ENCODE data around the gene FOXO6. TPM values are rescaled to one million over a fixed set of nuclear protein-coding genes. Genes with fewer than 3 reads are reported as not detected.
A peak's percentile ranks its signal among the peaks of the same experiment; 100 is the strongest.

Gene FOXO6
- total RNA-seq, 1 donor from 2014 or later, result 0.11 TPM

- Mint-ChIP-seq H3K27me3 (ENCODE audit: low read depth) (peaks cover 44% of the 10 kb centered on the region), H3K4me1 (ENCODE audit: low read depth) (peaks cover 3% of the 10 kb centered on the region), H3K9me3 (no peaks in the 10 kb centered on the region), H3K4me3 (ENCODE audit: low read depth) (peak overlapping the region; percentile 62), H3K27ac (no peak overlapping the region), H3K36me3 (ENCODE audit: low read depth) (no peaks in the 10 kb centered on the region)
- DNase-seq (ENCODE audit: low spot score), result no peak
- intact Hi-C loops (cut with micrococcal nuclease), result no loop called here
Measured at GRCh38 chr1:41360074-41360785, 1.0 kb upstream of the FOXO6 start.

- Mint-ChIP-seq H3K9me3 (no peaks in the 10 kb centered on the region), H3K36me3 (ENCODE audit: low read depth) (no peaks in the 10 kb centered on the region), H3K4me3 (ENCODE audit: low read depth) (peak overlapping the region; percentile 32), H3K27ac (no peak overlapping the region), H3K27me3 (ENCODE audit: low read depth) (peaks cover 50% of the 10 kb centered on the region), H3K4me1 (ENCODE audit: low read depth) (peaks cover 3% of the 10 kb centered on the region)
- no peak for DNase-seq (ENCODE audit: low spot score)
- intact Hi-C loops (cut with micrococcal nuclease), result no loop called here
Measured at GRCh38 chr1:41361495-41362356, 492 bp downstream of the FOXO6 start.

- H3K27ac Mint-ChIP-seq, result no peak overlapping the region
- no peaks in the 10 kb centered on the region for H3K36me3 Mint-ChIP-seq (ENCODE audit: low read depth)
- H3K4me3 Mint-ChIP-seq (ENCODE audit: low read depth), result peak overlapping the region; percentile 41
- intact Hi-C loops (cut with micrococcal nuclease), result no loop called here
- peaks cover 3% of the 10 kb centered on the region for H3K4me1 Mint-ChIP-seq (ENCODE audit: low read depth)
- H3K9me3 Mint-ChIP-seq, result no peaks in the 10 kb centered on the region
- H3K27me3 Mint-ChIP-seq (ENCODE audit: low read depth), result peaks cover 52% of the 10 kb centered on the region
- DNase-seq (ENCODE audit: low spot score), result no peak
Measured at GRCh38 chr1:41362357-41362721, 1.1 kb downstream of the FOXO6 start.

GRCh38 chr1:41362749-41363590, 1.7 kb downstream of the FOXO6 start:
- no peaks in the 10 kb centered on the region for H3K9me3 Mint-ChIP-seq
- H3K4me1 Mint-ChIP-seq (ENCODE audit: low read depth), result peaks cover 3% of the 10 kb centered on the region
- no peaks in the 10 kb centered on the region for H3K36me3 Mint-ChIP-seq (ENCODE audit: low read depth)
- intact Hi-C loops (cut with micrococcal nuclease), result no loop called here
- DNase-seq (ENCODE audit: low spot score), result no peak
- no peak overlapping the region for H3K27ac Mint-ChIP-seq
- peaks cover 57% of the 10 kb centered on the region for H3K27me3 Mint-ChIP-seq (ENCODE audit: low read depth)
- peak overlapping the region; percentile 41 for H3K4me3 Mint-ChIP-seq (ENCODE audit: low read depth)

- no peaks in the 10 kb centered on the region for H3K36me3 Mint-ChIP-seq (ENCODE audit: low read depth)
- intact Hi-C loops (cut with micrococcal nuclease), result no loop called here
- no peak overlapping the region for H3K27ac Mint-ChIP-seq
- no peaks in the 10 kb centered on the region for H3K9me3 Mint-ChIP-seq
- H3K4me3 Mint-ChIP-seq (ENCODE audit: low read depth), result no peak overlapping the region
- peaks cover 3% of the 10 kb centered on the region for H3K4me1 Mint-ChIP-seq (ENCODE audit: low read depth)
- H3K27me3 Mint-ChIP-seq (ENCODE audit: low read depth), result peaks cover 51% of the 10 kb centered on the region
- no peak for DNase-seq (ENCODE audit: low spot score)
Measured at GRCh38 chr1:41363591-41364320, 2.5 kb downstream of the FOXO6 start.

- intact Hi-C loops (cut with micrococcal nuclease), result no loop called here
- Mint-ChIP-seq H3K9me3 (no peaks in the 10 kb centered on the region), H3K27me3 (ENCODE audit: low read depth) (peaks cover 55% of the 10 kb centered on the region), H3K4me3 (ENCODE audit: low read depth) (no peak overlapping the region), H3K36me3 (ENCODE audit: low read depth) (no peaks in the 10 kb centered on the region), H3K4me1 (ENCODE audit: low read depth) (peaks cover 3% of the 10 kb centered on the region), H3K27ac (no peak overlapping the region)
- no peak for DNase-seq (ENCODE audit: low spot score)
Measured at GRCh38 chr1:41364442-41365319, 3.4 kb downstream of the FOXO6 start.

GRCh38 chr1:41365320-41365633, 4.0 kb downstream of the FOXO6 start:
- Mint-ChIP-seq H3K27ac (no peak overlapping the region), H3K27me3 (ENCODE audit: low read depth) (peaks cover 56% of the 10 kb centered on the region), H3K9me3 (no peaks in the 10 kb centered on the region), H3K4me3 (ENCODE audit: low read depth) (no peak overlapping the region), H3K36me3 (ENCODE audit: low read depth) (no peaks in the 10 kb centered on the region), H3K4me1 (ENCODE audit: low read depth) (peaks cover 3% of the 10 kb centered on the region)
- intact Hi-C loops (cut with micrococcal nuclease), result no loop called here
- no peak for DNase-seq (ENCODE audit: low spot score)

- H3K4me3 Mint-ChIP-seq (ENCODE audit: low read depth), result no peak overlapping the region
- H3K4me1 Mint-ChIP-seq (ENCODE audit: low read depth), result no peaks in the 10 kb centered on the region
- no peak overlapping the region for H3K27ac Mint-ChIP-seq
- no peak for DNase-seq (ENCODE audit: low spot score)
- no peaks in the 10 kb centered on the region for H3K9me3 Mint-ChIP-seq
- H3K36me3 Mint-ChIP-seq (ENCODE audit: low read depth), result no peaks in the 10 kb centered on the region
- intact Hi-C loops (cut with micrococcal nuclease), result loop anchor here (2.0 kb wide), 1 partner anchor 15 kb away; no protein-coding TSS in a partner anchor
- peaks cover 60% of the 10 kb centered on the region for H3K27me3 Mint-ChIP-seq (ENCODE audit: low read depth)
Measured at GRCh38 chr1:41365772-41366454, 4.7 kb downstream of the FOXO6 start.

- Mint-ChIP-seq H3K4me1 (ENCODE audit: low read depth) (no peaks in the 10 kb centered on the region), H3K27ac (no peak overlapping the region), H3K27me3 (ENCODE audit: low read depth) (peaks cover 62% of the 10 kb centered on the region), H3K4me3 (ENCODE audit: low read depth) (no peak overlapping the region), H3K9me3 (no peaks in the 10 kb centered on the region), H3K36me3 (ENCODE audit: low read depth) (no peaks in the 10 kb centered on the region)
- intact Hi-C loops (cut with micrococcal nuclease), result loop anchor here (2.0 kb wide), 1 partner anchor 14 kb away; no protein-coding TSS in a partner anchor
- no peak for DNase-seq (ENCODE audit: low spot score)
Measured at GRCh38 chr1:41366455-41367287, 5.4 kb downstream of the FOXO6 start.

- H3K9me3 Mint-ChIP-seq, result no peaks in the 10 kb centered on the region
- peaks cover 62% of the 10 kb centered on the region for H3K27me3 Mint-ChIP-seq (ENCODE audit: low read depth)
- no peak overlapping the region for H3K27ac Mint-ChIP-seq
- H3K36me3 Mint-ChIP-seq (ENCODE audit: low read depth), result no peaks in the 10 kb centered on the region
- intact Hi-C loops (cut with micrococcal nuclease), result loop anchor here (2.0 kb wide), 1 partner anchor 14 kb away; no protein-coding TSS in a partner anchor
- no peak for DNase-seq (ENCODE audit: low spot score)
- H3K4me3 Mint-ChIP-seq (ENCODE audit: low read depth), result no peak overlapping the region
- no peaks in the 10 kb centered on the region for H3K4me1 Mint-ChIP-seq (ENCODE audit: low read depth)
Measured at GRCh38 chr1:41367288-41367642, 6.0 kb downstream of the FOXO6 start.

- intact Hi-C loops (cut with micrococcal nuclease), result no loop called here
- Mint-ChIP-seq H3K4me1 (ENCODE audit: low read depth) (no peaks in the 10 kb centered on the region), H3K27ac (no peak overlapping the region), H3K36me3 (ENCODE audit: low read depth) (no peaks in the 10 kb centered on the region), H3K27me3 (ENCODE audit: low read depth) (peaks cover 56% of the 10 kb centered on the region), H3K4me3 (ENCODE audit: low read depth) (no peak overlapping the region), H3K9me3 (no peaks in the 10 kb centered on the region)
- DNase-seq (ENCODE audit: low spot score), result no peak
Measured at GRCh38 chr1:41368366-41368765, 7.1 kb downstream of the FOXO6 start.

Data from activated T-helper 2 cell treated with anti-CD3 and anti-CD28 coated beads, Interferon-gamma antibody, Interleukin-2, Interleukin-4, amounts not matched to agents 10 μg/mL and 5 μg/mL and 100 μg/mL, durations not matched to agents 14 hours and 24 hours and 36 hours (primary cell).